Hepatocyte (in vitro differentiated cells): Measurements from ENCODE around the gene KLHL3.

Source experiments
- CTCF ChIP-seq: fragments of 200-600 bp; sonication (generic); IDR thresholded peaks from 2 replicates; pipeline ENCODE4 v1.5.1; 2016; ENCODE audit warnings: antibody characterized with exemption, mild to moderate bottlenecking; ENCODE audit not compliant: poor library complexity
- EZH2 ChIP-seq: fragments of 200-600 bp; sonication (generic); IDR thresholded peaks from 2 replicates; pipeline ENCODE4 v1.6.1; 2016; ENCODE audit warnings: antibody characterized with exemption, mild to moderate bottlenecking, borderline replicate concordance

DNA sequence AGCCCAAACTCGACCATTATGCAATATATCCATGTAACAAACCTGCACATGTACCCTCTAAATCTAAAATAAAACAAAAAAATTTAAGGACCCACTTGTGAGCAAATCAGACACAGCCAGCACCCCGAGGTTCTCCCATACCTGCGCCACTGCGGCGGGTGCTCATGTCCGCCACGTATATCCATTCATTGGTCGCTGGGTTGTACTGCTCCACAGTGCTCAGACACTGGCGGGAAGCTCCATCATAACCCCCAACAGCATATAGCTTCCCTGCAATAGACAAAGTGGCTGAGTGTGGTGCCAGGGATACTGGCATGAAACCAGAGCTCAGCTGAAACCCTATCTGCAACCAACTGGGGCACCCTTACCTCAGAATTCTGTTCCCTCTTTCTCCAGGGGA lies 102.0 kb downstream of the KLHL3 start:
- no peak for TF ChIP-seq CTCF
- TF ChIP-seq EZH2: no peak
